ENCODE measurements around the gene SSBP2. TPM values are rescaled to one million over a fixed set of nuclear protein-coding genes. Genes with fewer than 3 reads are reported as not detected.

Gene SSBP2
- total RNA-seq, 6 donors from 2014 or later, result 23.0 to 110 (median 32.9) TPM

GRCh38 chr5:81555865-81556264 lies 195.0 kb downstream of the SSBP2 start:
- no peaks in the 10 kb centered on the region for H3K27me3 ChIP-seq
- TF ChIP-seq CTCF (IDR thresholded peaks at IDR 0.05) (no peak), EP300 (IDR thresholded peaks at IDR 0.05) (no peak), POLR2AphosphoS5 (IDR thresholded peaks at IDR 0.05) (no peak), POLR2A (IDR thresholded peaks at IDR 0.05) (no peak)

GRCh38 chr5:81554647-81555046 lies 196.2 kb downstream of the SSBP2 start:
- 85% methylated on average over 1 of the region's 1 CpG for WGBS, 2 donors

More at GRCh38 chr5:81555865-81556264, 195.0 kb downstream of the SSBP2 start:
- no peaks in the 10 kb centered on the region for H3K9me3 ChIP-seq
- 74 to 82% methylated on average over 2 of the region's 2 CpGs for WGBS, 2 donors
- DNase-seq (no peak), ATAC-seq (ENCODE audit: low FRiP score in 2 of 2) (no peak)
- H3K27ac ChIP-seq, result no peak overlapping the region
- H3K4me3 ChIP-seq, result no peak overlapping the region
- peaks cover 0 to 7% (median 3%) of the 10 kb centered on the region in 4 donors for H3K4me1 ChIP-seq
- H3K36me3 ChIP-seq, result no peaks in the 10 kb centered on the region

GRCh38 chr5:81553567-81554212 lies 197.2 kb downstream of the SSBP2 start:
- Histone ChIP-seq H3K27me3 (no peaks in the 10 kb centered on the region), H3K9me3 (no peaks in the 10 kb centered on the region), H3K4me1 (peaks cover 0 to 7% (median 3%) of the 10 kb centered on the region in 4 donors), H3K27ac (peak overlapping the region in 2 of 4 donors; percentile 49 to 61), H3K4me3 (no peak overlapping the region), H3K36me3 (no peaks in the 10 kb centered on the region)
- WGBS, 2 donors, result 45 to 50% methylated on average over 1 of the region's 1 CpG
- ATAC-seq (ENCODE audit: low FRiP score in 2 of 2) (no peak), DNase-seq (no peak)
- TF ChIP-seq POLR2AphosphoS5 (IDR thresholded peaks at IDR 0.05) (no peak), POLR2A (IDR thresholded peaks at IDR 0.05) (no peak), CTCF (IDR thresholded peaks at IDR 0.05) (no peak), EP300 (IDR thresholded peaks at IDR 0.05) (no peak)

More at GRCh38 chr5:81554647-81555046, 196.2 kb downstream of the SSBP2 start:
- Histone ChIP-seq H3K9me3 (no peaks in the 10 kb centered on the region), H3K4me1 (peaks cover 0 to 7% (median 3%) of the 10 kb centered on the region in 4 donors), H3K4me3 (no peak overlapping the region), H3K27ac (no peak overlapping the region), H3K36me3 (no peaks in the 10 kb centered on the region), H3K27me3 (no peaks in the 10 kb centered on the region)
- ATAC-seq (ENCODE audit: low FRiP score in 2 of 2) (no peak), DNase-seq (no peak)
- no peak for TF ChIP-seq CTCF (IDR thresholded peaks at IDR 0.05)
- no peak for TF ChIP-seq POLR2A (IDR thresholded peaks at IDR 0.05)
- TF ChIP-seq POLR2AphosphoS5 (IDR thresholded peaks at IDR 0.05), result no peak
- TF ChIP-seq EP300 (IDR thresholded peaks at IDR 0.05), result no peak

- 74 to 79% methylated on average over 2 of the region's 2 CpGs for WGBS, 2 donors
- H3K4me1 ChIP-seq, result peaks cover 0 to 7% (median 3%) of the 10 kb centered on the region in 4 donors
- peak overlapping the region in 1 of 4 donors; percentile 61 for H3K27ac ChIP-seq
- H3K27me3 ChIP-seq, result no peaks in the 10 kb centered on the region
- no peak for TF ChIP-seq POLR2A (IDR thresholded peaks at IDR 0.05)
- TF ChIP-seq CTCF (IDR thresholded peaks at IDR 0.05), result no peak
- TF ChIP-seq EP300 (IDR thresholded peaks at IDR 0.05), result no peak
- no peak for TF ChIP-seq POLR2AphosphoS5 (IDR thresholded peaks at IDR 0.05)
- H3K4me3 ChIP-seq, result no peak overlapping the region
- H3K9me3 ChIP-seq, result no peaks in the 10 kb centered on the region
- ATAC-seq (ENCODE audit: low FRiP score in 2 of 2) (no peak), DNase-seq (no peak)
- H3K36me3 ChIP-seq, result no peaks in the 10 kb centered on the region
Observed at GRCh38 chr5:81552852-81553566, 197.9 kb downstream of the SSBP2 start.
